GM12878 (cell line): ENCODE measurements around the gene CDH20. TPM values are rescaled to one million over a fixed set of nuclear protein-coding genes. Genes with fewer than 3 reads are reported as not detected.

ENCODE experiments used
- ATAC-seq: fragments of 200-7000 bp; cut with Tn5 transposase; 3 replicates; pipeline ENCODE4 v1.9.1; 2020; ENCODE audit warnings: mild to moderate bottlenecking, moderate library complexity
- BruUV-seq: library from RNA; stranded (reverse); fragments of 400-500 nt; replicated peaks from 2 replicates; lab custom pipeline; 2021; lab: Mats Ljungman, UMichigan
- CTCF ChIA-PET: fragments of 300-600 bp; sonication (Branson Sonifier 250); formaldehyde crosslinking; extraction: SDS; loops from one replicate; lab custom pipeline; 2021; ENCODE audit warnings: inconsistent platforms; lab: Yijun Ruan, JAX
- POLR2A ChIA-PET: fragments of 350-600 bp; formaldehyde crosslinking; extraction: SDS; loops from one replicate; lab custom pipeline; 2021; ENCODE audit warnings: inconsistent platforms; lab: Charles Lee
- RAD21 ChIA-PET: fragments of 300-600 bp; sonication (Branson Sonifier 250); formaldehyde crosslinking; loops from one replicate; lab custom pipeline; 2023; ENCODE audit warnings: antibody characterized with exemption; ENCODE audit not compliant: unreplicated experiment; lab: Charles Lee
- SMC1A ChIA-PET: fragments of 300-600 bp; sonication (Branson Sonifier 250); formaldehyde crosslinking; loops from one replicate; lab custom pipeline; 2023; ENCODE audit not compliant: unreplicated experiment, uncharacterized antibody; lab: Charles Lee
- DNase-seq: peaks from one replicate; pipeline ENCODE4 v3.0.0-alpha.2; 2011; ENCODE audit warnings: low read depth, low spot score
- FAIRE-seq: peaks from 3 replicates; lab custom pipeline; 2011; peaks lifted over from hg19 to GRCh38; lab: Jason Lieb, UNC
- H2AFZ ChIP-seq: 2 replicates; pipeline ENCODE4 v1.6.0; 2011; ENCODE audit warnings: low read depth, low read length, control low read depth; ENCODE audit not compliant: control insufficient read depth
- H3K27ac ChIP-seq: 2 replicates; pipeline ENCODE4 v1.5.1; 2011; ENCODE audit warnings: control low read depth; ENCODE audit not compliant: control insufficient read depth, insufficient read depth
- H3K27me3 ChIP-seq, 2 experiments: replicated peaks in 1 of 2; 2 replicates each; pipeline versions ENCODE4 v1.6.0 to v1.6.1; 2011; ENCODE audit warnings: low read length in 1 of 2; ENCODE audit not compliant: control insufficient read depth in 2 of 2, insufficient read depth in 2 of 2
- H3K36me3 ChIP-seq, 2 experiments: 2 replicates each; pipeline ENCODE4 v1.5.1; 2011; ENCODE audit warnings: low read length in 1 of 2; ENCODE audit not compliant: control insufficient read depth in 2 of 2, insufficient read depth in 2 of 2
- H3K4me1 ChIP-seq: 2 replicates; pipeline ENCODE4 v1.6.1; 2011; ENCODE audit warnings: mild to moderate bottlenecking, low read length, moderate library complexity, mixed read lengths; ENCODE audit not compliant: control insufficient read depth, insufficient read depth
- H3K4me2 ChIP-seq: 2 replicates; pipeline ENCODE4 v1.6.0; 2011; ENCODE audit warnings: control low read depth; ENCODE audit not compliant: control insufficient read depth, insufficient read depth
- H3K4me3 ChIP-seq: fragments of 200-600 bp; sonication (generic); 2 replicates; pipeline ENCODE4 v1.5.1; 2016
- H3K79me2 ChIP-seq: 2 replicates; pipeline ENCODE4 v1.6.0; 2011; ENCODE audit warnings: low read length; ENCODE audit not compliant: control insufficient read depth, insufficient read depth
- H3K9ac ChIP-seq: 2 replicates; pipeline ENCODE4 v1.8.0; 2011; ENCODE audit warnings: low read length, control low read depth, mixed read lengths; ENCODE audit not compliant: control insufficient read depth, insufficient read depth
- H3K9me3 ChIP-seq: replicated peaks from 3 replicates; pipeline ENCODE4 v1.5.1; 2011; ENCODE audit warnings: mild to moderate bottlenecking, low read length; ENCODE audit not compliant: control insufficient read depth, insufficient read depth
- H4K20me1 ChIP-seq: 2 replicates; pipeline ENCODE4 v1.6.0; 2011; ENCODE audit not compliant: control insufficient read depth, insufficient read depth
- ATF7 ChIP-seq: fragments of 450-650 bp; IDR thresholded peaks from 2 replicates; pipeline ENCODE4 v1.6.1; 2016; ENCODE audit warnings: low read depth, mild to moderate bottlenecking
- GATAD2B ChIP-seq: fragments of 450-650 bp; conservative IDR thresholded peaks from 2 replicates; pipeline ENCODE4 v1.6.1; 2017; ENCODE audit warnings: low read depth, mild to moderate bottlenecking, moderate library complexity
- JUNB ChIP-seq: IDR thresholded peaks from 2 replicates; pipeline ENCODE4 v1.6.1; 2016; ENCODE audit warnings: antibody characterized with exemption, mild to moderate bottlenecking
- RAD51 ChIP-seq: fragments of 450-650 bp; IDR thresholded peaks from 2 replicates; pipeline ENCODE4 v1.6.1; 2016; ENCODE audit warnings: moderate library complexity, mild to moderate bottlenecking, inconsistent platforms
- SIN3A ChIP-seq: IDR thresholded peaks from 2 replicates; pipeline ENCODE4 v1.6.1; 2012; ENCODE audit warnings: low read depth, low read length, improper control_type of control experiment
- SKIL ChIP-seq: fragments of 450-650 bp; IDR thresholded peaks from 2 replicates; pipeline ENCODE4 v1.6.1; 2017; ENCODE audit warnings: mild to moderate bottlenecking, low read depth, inconsistent platforms; ENCODE audit not compliant: poor library complexity, severe bottlenecking
- SREBF1 ChIP-seq: IDR thresholded peaks from 2 replicates; pipeline ENCODE4 v1.6.1; 2012; ENCODE audit warnings: mild to moderate bottlenecking, low read length
- TCF3 ChIP-seq: IDR thresholded peaks from 2 replicates; pipeline ENCODE4 v1.6.1; 2012; ENCODE audit warnings: low read depth, mild to moderate bottlenecking, low read length, borderline replicate concordance; ENCODE audit not compliant: insufficient read depth
- WGBS: methylation state at CpG from one replicate; pipeline ENCODE4 v1.1.6; 2016; ENCODE audit warnings: low lambda C conversion rate; ENCODE audit not compliant: insufficient replicate concordance, insufficient coverage; ENCODE audit errors: missing lambda C conversion rate; 5-methylcytosine and 5-hydroxymethylcytosine counted together
- in situ Hi-C: fragments of 300-500 bp; cut with MboI; formaldehyde crosslinking; loops from 9 replicates; pipeline ENCODE4 v1.14.3; 2018; ENCODE audit warnings: mixed read lengths
- intact Hi-C: fragments of 100-400 bp; cut with micrococcal nuclease; formaldehyde crosslinking; loops from one replicate; pipeline ENCODE4 v1.14.2; 2022; ENCODE audit not compliant: unreplicated experiment
- polyA plus RNA-seq, 11 experiments: library from polyadenylated mRNA; depleted of rRNA in 4 of 11; unstranded in 6 of 11; stranded (reverse) in 5 of 11; fragments of >200 nt; fragmentation: Nextera tagmentation in 4 of 11; fragmentation: Illumina TruSeq in 1 of 11; extraction: Ambion mirVana in 4 of 11; extraction: Trizol in 1 of 11; gene quantifications; 1 replicate in 1 of 11; 2 replicates in 10 of 11; pipeline versions ENCODE4 v1.2.1 to v1.2.3, GENCODE V29; 2011 to 2016; ENCODE audit warnings: inconsistent platforms in 2 of 11, missing spikeins in 2 of 11, low read depth in 1 of 11
- total RNA-seq, 4 experiments: library from RNA; depleted of rRNA in 3 of 4; stranded (reverse); fragments of >200 nt in 3 of 4; fragmentation: Illumina TruSeq in 1 of 4; extraction: Trizol in 1 of 4; gene quantifications; 2 replicates each; pipeline versions ENCODE4 v1.2.1 to v1.2.3, GENCODE V29; 2013 to 2021

CDH20 gene
- total and polyA plus RNA-seq, 10 of the 15 experiments (the other 5 are each of a cell fraction or from before 2014, with no cell fraction given), result not detected

DNA sequence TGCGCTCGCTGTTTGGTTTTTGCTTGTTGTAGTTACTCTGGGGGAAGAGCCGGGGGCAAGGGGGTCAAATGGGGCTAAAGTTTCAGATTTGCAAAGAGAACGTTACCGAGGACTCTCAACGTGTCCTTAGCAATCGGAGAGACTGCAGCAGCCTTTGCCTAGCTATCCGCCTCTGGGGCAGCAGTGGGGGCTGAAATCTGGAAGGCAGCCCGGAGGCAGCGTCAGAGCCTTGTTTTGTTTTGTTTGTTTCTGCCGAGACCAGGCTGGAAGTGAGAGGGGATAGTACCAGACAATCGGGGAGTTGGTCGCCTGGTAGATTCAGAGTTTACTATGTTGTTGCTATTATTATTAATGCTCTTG lies 1.2 kb downstream of the CDH20 start:
- CTCF ChIA-PET, result interaction anchor here (0.6 kb wide), 1 partner anchor 13 kb away, joined by 3 read pairs; no protein-coding TSS in a partner anchor
- Histone ChIP-seq H3K9ac (no peak overlapping the region), H3K4me3 (no peak overlapping the region), H3K9me3 (no peaks in the 10 kb centered on the region), H4K20me1 (no peaks in the 10 kb centered on the region)
- no peak for DNase-seq
- TF ChIP-seq SKIL (no peak), ATF7 (no peak), GATAD2B (no peak), SREBF1 (no peak), JUNB (no peak), RAD51 (no peak), SIN3A (no peak), TCF3 (no peak)
- TF ChIP-seq, all 136 proteins: peak for 0
- intact Hi-C loops (no loop called here), in situ Hi-C loops (no loop called here)
- RAD21 ChIA-PET, result no interaction called here
- Histone ChIP-seq H3K27ac (no peak overlapping the region), H3K27me3 (peaks cover 0 to 10% of the 10 kb centered on the region in 2 experiments; a peak in 2 of 4 replicates), H3K4me2 (no peak overlapping the region), H3K4me1 (no peaks in the 10 kb centered on the region), H3K36me3 (no peaks in the 10 kb centered on the region), H2AFZ (no peak overlapping the region), H3K79me2 (no peaks in the 10 kb centered on the region)
- FAIRE-seq (no peak), ATAC-seq (no peak)
- POLR2A ChIA-PET, result no interaction called here
- SMC1A ChIA-PET, result no interaction called here
- no TSS peak for BruUV-seq
- WGBS, result 12% methylated on average over 13 of the region's 13 CpGs
